HTERT RPE-1 (cell line): ENCODE measurements around the gene BEAN1.
"Not testable (repeated sequence)": the region's sequence is repeated elsewhere in the genome, so short reads cannot be mapped to it uniquely, and the experiment has no call there.

Experiments
- in situ Hi-C: fragments of 300-500 bp; cut with MboI; formaldehyde crosslinking; loops from 4 replicates; pipeline ENCODE4 v1.14.3; 2020; ENCODE audit warnings: low sequenced_read_pairs

Gene BEAN1

DNA sequence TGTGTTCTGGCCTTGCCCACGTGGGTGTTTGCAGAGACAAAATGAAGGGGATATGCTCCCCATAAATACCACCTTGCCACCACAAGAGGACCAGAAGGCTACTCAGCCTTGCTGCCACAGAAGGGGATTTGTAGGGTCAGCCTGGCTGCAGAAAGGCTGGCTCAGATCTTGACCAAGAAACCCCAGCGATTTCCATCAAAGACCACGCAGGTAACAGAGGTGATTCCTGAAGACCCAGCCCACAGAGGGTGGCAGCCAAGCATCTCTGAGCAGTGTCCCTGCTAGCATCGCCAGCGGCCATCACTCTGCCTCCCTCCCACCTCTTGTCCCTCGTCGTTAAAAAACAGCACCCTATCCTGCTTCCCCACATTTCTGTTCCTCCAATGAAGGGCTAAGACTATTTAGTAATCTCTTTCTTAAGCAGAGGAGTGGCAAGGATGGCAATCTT is 54.9 kb downstream of the BEAN1 start:
- in situ Hi-C loops = no loop called here

DNA sequence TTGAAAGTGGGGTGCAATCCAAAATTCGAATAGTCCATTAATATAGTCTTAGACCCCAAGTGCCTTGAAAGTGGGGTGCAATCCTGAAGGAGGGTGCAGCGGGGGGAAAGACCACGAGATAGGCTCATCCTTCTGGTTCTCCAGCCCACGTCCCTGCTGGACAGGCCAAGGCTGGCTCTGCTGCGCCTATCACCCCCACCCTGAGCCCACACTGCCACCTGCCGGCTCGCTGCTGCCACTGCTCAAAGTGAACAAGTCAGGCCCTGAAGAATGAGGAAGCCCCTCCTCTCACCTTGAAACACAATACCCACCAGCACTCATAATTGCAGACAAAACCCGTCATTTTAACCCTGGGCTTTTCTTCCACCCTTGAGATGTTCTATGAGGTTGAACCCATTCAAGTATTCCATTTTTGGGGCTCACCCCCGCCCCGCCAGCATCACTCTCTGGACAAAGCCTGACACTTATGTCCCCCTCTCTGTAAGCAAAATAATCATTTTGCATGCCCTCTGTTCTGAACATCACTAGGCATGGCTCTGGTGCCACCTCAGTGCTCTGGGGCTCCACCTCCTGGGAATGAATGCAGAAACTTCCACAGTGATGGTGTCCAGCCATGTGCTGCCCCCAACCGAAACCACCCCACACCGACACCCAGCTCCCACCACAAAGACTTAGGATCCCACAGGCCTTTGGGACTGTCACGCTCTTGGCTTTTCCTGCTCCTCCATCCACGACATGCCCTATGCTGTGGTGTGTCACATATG is 56.8 kb downstream of the BEAN1 start:
- in situ Hi-C loops = no loop called here

DNA sequence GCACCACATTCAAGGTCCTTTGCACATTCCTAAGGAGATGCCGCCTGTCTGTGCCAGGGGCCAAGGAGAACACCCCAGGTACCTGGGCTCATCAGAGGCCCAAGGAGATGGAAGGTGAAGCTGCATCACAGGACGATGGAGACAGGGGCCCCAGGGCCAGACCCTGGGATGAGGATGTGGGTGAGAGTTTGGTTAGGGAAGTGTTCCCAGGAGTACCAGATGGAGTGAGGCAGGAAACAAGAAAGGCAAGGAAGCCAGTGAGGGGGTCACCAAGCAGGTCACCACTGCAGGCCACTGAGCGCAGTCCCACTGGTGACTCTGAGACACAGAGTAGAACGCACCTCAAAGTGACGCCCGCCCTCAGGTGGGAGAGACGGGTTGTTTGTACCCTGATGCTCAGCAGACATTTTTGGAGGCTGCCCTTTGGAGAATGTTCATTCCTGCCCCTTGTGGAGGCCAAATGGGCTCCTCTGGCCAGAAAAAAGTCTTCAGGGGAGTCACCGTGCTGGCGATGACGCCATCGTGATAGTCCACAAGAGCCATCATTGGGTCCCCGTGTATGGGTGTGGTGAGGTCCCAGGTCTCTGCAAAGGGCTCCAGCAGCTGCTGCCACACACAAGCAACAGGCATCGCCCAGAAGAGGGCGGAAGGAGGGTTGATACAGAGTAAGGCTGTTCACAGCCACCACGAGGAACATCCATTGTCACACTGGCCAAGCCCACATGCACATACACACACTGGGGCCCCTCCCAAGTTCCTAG is 57.5 kb downstream of the BEAN1 start:
- in situ Hi-C loops = no loop called here

DNA sequence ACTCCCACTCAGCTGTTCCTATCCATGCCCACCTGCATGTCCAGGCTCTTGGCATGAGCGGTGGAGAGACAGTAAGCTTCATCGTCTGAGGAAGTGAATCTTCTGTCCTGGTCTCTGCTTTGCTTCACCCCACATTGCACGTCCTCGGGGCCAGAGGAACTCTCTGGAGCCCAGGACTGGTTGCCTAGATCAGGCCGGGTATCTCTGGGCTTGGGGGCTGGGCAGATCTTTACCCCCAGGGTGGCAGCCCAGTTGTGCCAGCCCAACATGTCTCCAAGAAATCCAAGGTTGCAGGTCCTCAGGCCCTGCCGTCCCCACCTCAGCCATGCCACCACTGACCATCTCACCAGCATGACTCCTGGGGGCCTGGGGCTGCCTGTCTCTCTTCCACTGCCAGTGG is 58.3 kb downstream of the BEAN1 start:
- in situ Hi-C loops = no loop called here

DNA sequence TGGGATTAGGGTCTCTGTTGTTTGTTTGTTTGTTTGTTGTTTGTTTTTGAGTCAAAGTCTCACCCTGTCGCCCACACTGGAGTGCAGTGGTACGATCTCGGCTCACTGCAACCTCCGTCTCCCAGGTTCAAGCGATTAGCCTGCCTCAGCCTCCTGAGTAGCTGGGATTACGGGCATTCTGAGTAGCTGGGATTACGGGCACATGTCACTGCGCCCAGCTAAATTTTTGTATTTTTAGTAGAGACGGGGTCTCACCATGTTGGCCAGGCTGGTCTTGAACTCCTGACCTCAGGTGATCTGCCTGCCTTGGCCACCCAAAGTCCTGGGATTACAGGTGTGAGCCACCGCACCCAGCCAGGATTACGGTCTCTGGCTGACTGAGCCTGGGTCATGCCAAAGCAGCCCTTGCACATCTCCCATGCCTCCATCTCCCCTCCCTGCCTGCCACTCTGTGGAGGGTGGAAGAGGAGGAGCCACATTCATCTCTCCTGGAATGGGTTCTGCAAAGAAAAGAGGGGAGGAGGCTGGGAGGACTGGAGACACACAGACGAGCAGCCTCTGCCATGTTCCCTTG is 59.2 kb downstream of the BEAN1 start:
- in situ Hi-C loops = no loop called here

DNA sequence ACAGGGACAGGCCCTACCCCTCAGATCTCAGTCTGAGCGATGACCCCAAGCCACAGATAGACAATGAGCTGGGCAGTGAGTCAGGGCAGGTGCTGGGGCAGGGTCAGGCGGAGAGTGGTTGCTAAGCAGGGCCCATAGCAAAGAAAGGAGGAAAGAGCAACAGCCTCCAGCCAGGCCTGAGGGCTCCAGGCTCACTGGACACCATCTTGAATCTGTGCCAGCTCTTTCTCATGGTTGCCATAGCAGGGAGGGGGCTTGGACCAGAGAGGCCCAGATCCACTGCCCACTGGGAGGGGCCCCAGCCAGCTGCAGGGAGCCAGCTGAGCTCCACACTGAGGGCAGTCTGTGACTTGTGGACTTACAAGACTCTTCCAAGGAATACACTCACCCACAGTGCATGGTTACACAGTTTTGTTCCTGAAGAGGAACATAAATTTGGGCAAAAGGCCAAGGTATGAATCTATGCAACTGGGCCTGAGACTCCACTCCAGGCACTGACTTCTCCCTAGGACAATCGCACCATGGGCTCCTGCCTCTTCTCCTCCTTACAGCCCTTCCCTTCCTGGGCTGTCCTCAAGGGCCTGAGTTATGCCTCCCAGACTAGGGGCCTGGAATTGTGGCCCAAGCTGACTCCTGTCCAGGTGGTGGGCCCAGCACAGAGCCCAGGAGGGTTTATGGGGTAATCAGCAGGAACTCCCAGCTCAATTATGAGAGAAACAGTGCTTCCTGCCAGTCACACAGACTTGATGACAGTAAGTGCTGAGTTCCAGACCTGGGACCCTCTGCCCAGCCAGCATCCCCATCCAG is 59.9 kb downstream of the BEAN1 start:
- in situ Hi-C loops = no loop called here

DNA sequence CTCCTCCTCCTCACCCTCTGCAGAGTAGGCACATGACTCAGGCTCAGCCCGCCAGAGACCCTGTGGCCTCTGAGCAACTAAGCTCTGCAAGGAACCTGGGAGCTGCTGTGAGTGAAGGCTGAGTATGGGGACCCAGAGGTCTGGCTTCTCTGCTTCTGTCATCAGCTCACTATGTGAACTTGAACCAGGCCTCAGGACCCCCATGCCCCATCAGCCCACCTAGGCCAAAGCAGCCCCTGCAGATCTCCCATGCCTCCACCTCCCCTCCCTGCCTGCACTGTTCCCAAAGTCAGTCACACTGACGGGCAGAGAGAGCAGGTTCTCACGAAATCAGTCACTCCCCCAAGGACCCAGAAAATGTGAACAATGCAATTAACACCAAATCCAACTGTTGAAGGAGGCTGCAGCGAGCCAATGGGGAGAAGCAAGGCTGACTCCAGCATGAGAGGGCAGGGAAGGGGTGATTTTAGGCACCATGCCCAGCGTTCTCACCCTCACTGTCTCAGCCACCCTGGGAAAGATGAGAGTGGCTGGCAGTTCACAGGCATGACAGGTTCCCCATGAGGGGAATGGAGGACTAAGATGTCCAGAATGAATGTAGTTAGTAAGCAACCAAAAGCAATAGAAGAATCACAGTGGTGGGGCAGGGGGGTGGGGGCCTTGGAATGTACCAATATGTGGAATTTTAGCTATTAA is 60.6 kb downstream of the BEAN1 start:
- in situ Hi-C loops = no loop called here

DNA sequence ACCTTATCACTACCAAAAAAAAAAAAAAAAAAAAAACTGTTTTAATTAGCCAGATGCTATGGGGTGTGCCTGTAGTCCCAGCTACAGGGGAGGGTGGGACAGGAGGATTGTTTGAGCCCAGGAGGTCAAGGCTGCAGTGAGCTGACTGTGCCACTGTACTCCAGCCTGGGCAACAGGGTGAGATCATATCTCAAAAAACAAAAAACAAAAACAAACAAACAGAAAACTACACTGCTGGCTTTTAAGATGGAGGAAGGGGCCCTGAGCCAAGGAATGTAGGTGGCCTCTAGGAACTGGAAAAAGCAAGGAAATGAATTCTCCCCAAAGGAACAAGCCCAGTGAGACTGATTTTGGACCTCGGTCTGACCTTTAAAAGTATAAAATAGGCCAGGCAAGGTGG is 61.4 kb downstream of the BEAN1 start:
- in situ Hi-C loops = no loop called here

DNA sequence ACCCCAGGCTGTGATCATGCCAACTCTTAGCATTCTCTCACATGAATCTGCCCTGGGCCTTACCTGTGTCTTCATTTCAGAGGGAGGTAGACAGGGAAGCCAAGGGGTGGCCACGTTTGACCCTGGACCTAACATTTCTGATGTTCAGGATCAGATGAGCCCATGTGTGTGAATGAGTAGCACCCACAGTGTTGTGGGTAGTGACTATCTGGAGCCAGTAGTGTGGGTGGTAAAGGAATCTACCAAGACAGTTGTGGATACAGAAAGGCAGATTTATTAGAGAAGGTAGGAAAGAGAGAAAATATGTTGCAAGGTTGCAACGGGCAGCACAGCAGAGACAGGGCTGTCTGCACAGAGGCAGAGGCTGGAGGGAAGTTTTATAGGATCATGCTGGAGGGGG is 62.3 kb downstream of the BEAN1 start:
- in situ Hi-C loops = no loop called here

DNA sequence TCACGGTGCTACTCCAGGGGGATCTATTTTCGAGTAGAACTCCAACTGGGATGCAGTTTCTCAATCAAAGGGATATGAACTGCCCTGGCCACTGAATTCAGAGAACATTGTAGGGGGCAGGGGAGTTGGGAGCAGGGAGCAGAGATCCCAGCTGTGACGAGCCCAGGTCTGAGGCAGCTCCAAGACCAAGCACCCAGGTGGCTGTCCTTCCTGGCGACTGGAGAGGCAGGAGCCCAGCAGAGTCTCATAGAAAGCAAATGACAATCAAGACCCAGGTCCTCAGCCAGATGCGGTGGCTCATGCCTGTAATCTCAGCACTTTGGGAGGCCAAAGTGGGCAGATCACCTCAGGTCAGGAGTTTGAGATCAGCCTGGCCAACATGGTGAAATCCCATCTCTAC is 62.7 kb downstream of the BEAN1 start:
- in situ Hi-C loops = no loop called here

DNA sequence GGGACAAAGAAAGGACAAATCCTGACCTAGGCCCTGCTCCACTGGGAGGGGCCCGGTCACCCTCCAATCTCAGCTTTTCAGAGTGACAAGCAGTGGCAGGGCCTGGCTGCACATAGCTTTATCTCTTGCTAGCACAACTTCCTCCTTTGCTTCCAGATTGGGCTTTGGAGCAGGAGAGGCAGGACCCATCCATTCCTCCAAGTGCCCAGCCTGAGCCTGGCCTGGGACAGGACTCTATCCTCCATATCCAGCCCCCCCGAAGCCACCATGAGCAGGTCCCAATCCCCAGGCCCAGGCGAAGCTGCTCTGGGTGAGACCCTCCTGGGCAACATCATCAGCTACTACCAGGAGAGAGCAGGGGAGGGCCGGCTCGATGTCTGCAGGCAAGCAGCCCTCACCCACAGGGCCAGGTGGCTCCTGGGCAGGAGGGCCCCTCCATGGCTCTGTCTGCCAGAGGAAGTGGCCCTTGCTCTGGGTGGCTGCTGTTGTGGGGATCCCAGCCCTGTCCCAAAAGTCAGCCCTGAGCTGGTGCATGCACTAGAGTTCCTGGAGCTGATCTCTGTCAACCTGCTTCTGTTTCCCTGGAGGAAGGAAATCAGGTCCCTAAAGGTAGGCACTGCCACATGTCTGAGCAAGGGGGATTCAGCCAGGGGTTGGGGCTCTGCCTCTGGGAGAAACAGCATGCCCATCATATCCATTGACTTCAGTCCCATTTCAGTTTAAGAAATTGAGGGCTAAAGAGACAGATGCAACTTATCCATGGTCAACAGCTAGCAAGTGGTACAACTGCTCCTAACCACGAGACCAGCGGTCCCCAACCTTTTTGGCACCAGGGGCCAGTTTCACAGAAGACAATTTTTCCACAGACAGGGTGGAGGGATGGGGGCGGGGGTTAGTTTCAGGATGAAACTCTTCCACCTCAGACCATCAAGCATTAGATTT is 64.0 kb downstream of the BEAN1 start:
- in situ Hi-C loops = no loop called here

DNA sequence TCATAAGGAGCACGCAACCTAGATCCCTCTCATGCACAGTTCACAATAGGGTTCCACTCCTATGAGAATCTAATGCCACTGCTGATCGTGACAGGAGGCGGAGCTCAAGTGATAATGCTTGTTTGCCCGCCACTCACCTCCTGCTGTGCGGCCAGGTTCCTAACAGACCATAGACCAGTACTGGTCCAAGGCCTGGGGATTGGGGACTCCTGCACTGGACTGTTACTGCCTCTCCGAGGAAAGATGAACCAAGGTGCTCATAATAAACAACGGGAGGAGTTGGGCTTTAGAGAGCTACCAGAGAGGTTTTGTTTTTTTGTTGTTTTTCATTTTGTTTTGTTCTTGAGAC is 64.6 kb downstream of the BEAN1 start:
- in situ Hi-C loops = no loop called here

DNA sequence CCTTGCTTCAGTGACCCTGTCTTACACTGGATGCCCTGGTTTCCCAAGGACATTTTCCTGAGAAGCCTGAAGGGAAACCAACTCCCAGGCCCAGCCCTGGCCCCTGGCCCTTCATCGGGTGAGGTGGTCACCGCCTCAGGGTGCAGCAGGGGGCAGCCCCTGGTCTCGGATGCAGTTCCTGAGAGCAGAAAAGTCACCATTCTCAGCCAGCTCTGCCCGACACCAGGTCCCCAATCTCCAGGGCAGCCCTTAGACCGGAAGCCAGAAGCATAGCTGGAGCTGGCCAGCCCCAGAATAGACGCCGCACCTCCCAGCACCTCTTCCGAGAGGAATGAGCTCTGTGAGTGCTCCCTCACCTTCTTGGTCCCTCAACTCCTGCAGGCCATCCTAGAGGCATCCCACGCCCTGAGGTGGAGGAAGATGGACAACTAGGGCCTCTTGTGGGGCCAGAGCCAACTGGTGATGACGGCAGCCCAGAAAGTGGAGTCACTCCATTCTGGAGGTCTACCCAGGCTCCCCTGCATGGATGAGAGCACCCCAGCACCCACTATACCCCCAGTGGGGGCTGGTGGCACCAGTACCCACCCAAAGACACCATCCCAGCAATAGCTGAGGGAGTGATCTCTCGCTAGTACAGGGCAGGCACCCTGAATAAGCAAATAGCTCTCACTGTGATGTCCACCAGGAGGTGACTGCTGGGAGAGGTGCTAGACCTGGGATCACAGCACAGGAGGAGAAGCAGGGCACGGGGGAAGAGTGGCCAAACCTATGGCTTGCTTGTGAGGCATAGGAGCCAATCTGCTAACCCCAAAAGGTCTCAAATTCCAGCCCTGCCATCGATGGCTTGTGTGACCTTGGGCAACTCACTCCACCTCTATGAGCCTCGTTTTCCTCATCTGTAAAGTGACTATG is 66.7 kb downstream of the BEAN1 start:
- in situ Hi-C loops = no loop called here

DNA sequence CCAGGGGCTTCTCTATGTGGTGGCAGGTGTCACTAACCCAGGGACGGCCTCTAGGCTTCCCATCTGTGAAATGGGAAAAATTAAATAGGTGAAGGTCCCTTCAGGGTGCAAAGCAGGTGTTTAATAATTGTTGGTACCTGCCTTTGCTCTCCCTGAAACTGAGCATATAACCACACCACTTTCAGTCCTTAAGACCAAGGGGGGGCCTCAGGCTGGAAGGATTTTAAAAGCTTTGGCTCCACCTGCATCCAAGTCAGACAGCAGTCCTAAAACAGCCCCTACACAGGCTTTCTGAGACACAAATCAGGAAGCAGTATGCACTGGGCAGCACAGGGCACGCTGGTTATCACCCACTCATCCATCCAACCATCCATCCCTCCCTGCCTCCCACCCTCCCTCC is 67.8 kb downstream of the BEAN1 start:
- in situ Hi-C loops = no loop called here

DNA sequence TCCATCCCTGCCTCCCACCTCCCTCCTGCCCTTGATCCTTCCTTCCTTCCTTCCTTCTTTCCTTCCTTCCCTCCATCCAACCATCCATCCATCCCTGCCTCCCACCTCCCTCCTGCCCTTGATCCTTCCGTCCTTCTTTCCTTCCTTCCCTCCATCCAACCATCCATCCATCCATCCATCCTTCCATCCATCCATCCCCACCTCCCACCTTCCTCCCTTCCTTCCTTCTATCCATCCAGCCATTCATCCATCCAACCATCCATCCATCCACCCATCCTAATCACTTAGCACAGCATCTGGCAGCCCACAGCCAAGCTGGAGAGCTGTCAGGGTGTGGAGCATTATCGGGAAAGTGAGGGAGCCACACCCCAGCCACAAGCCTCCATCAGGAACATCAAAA is 68.3 kb downstream of the BEAN1 start:
- in situ Hi-C loops = no loop called here

DNA sequence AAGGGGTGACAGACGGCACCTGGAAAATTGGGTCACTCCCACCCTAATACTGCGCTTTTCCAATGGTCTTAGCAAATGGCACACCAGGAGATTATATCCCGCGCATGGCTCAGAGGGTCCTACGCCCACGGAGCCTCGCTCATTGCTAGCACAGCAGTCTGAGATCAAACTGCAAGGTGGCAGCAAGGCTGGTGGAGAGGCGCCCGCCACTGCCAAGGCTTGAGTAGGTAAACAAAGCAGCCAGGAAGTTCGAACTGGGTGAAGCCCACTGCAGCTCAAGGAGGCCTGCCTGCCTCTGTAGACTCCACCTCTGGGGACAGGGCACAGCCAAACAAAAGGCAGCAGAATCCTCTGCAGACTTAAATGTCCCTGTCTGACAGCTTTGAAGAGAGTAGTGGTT is 69.1 kb downstream of the BEAN1 start:
- in situ Hi-C loops = not testable (repeated sequence)

DNA sequence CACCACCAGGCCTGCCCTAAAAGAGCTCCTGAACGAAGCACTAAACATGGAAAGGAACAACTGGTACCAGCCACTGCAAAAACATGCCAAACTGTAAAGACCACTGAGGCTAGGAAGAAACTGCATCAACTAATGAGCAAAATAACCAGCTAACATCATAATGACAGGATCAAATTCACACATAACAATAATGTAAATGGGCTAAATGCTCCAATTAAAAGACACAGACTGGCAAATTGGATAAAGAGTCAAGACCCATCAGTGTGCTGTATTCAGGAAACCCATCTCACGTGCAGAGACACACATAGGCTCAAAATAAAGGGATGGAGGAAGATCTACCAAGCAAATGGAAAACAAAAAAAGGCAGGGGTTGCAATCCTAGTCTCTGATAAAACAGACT is 70.8 kb downstream of the BEAN1 start:
- in situ Hi-C loops = not testable (repeated sequence)

DNA sequence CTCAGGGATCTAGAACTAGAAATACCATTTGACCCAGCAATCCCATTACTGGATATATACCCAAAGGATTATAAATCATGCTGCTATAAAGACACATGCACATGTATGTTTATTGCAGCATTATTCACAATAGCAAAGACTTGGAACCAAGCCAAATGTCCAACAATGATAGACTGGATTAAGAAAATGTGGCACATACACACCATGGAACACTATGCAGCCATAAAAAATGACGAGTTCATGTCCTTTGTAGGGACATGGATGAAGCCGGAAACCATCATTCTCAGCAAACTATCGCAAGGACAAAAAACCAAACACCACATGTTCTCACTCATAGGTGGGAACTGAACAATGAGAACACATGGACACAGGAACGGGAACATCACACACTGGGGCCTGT is 74.5 kb downstream of the BEAN1 start:
- in situ Hi-C loops = not testable (repeated sequence)
